Lung (tissue), 12 donors: ENCODE data around the gene EMSY. TPM values are rescaled to one million over a fixed set of nuclear protein-coding genes. Genes with fewer than 3 reads are reported as not detected.

Experiments used
- ATAC-seq: fragments of 200-7000 bp; cut with Tn5 transposase; one replicate; pipeline ENCODE4 v1.9.1; 2020; ENCODE audit warnings: moderate number of reproducible peaks; ENCODE audit not compliant: insufficient read depth, low FRiP score
- DNase-seq, 3 donors: peaks; one replicate each; pipeline ENCODE4 v3.0.0-alpha.2; 2013 to 2017
- H3K27ac ChIP-seq, 2 donors: one replicate each; pipeline ENCODE4 v1.5.1; 2013; ENCODE audit warnings: mild to moderate bottlenecking in 2 of 2, moderate library complexity in 2 of 2, control low read depth in 1 of 2, inconsistent platforms in 1 of 2, low read depth in 1 of 2, low read length in 1 of 2
- H3K27me3 ChIP-seq, 3 donors: one replicate each; pipeline ENCODE4 v1.5.1; 2013; ENCODE audit warnings: low read length in 2 of 3; ENCODE audit not compliant: control insufficient read depth in 3 of 3, insufficient read depth in 3 of 3
- H3K36me3 ChIP-seq, 4 donors: one replicate each; pipeline ENCODE4 v1.5.1; 2013; ENCODE audit warnings: low read length in 4 of 4, mild to moderate bottlenecking in 1 of 4, moderate library complexity in 1 of 4; ENCODE audit not compliant: control insufficient read depth in 4 of 4, insufficient read depth in 4 of 4
- H3K4me1 ChIP-seq, 5 donors: one replicate each; pipeline ENCODE4 v1.5.1; 2013; ENCODE audit warnings: low read length in 5 of 5, mild to moderate bottlenecking in 2 of 5, moderate library complexity in 1 of 5; ENCODE audit not compliant: control insufficient read depth in 5 of 5, insufficient read depth in 5 of 5
- H3K4me3 ChIP-seq: one replicate; pipeline ENCODE4 v1.5.1; 2013; ENCODE audit warnings: mild to moderate bottlenecking, control low read depth, moderate library complexity
- H3K9ac ChIP-seq, 2 donors: one replicate each; pipeline ENCODE4 v1.5.1; 2013; ENCODE audit warnings: low read length in 2 of 2, control low read depth in 1 of 2; ENCODE audit not compliant: insufficient read depth in 1 of 2
- H3K9me3 ChIP-seq, 4 donors: one replicate each; pipeline ENCODE4 v1.5.1; 2013; ENCODE audit warnings: low read length in 3 of 4, mild to moderate bottlenecking in 1 of 4, moderate library complexity in 1 of 4; ENCODE audit not compliant: control insufficient read depth in 4 of 4, insufficient read depth in 3 of 4
- WGBS, 2 donors: extraction: QIAGEN DNeasy Blood & Tissue Kit; methylation state at CpG; one replicate each; pipeline ENCODE4 v1.1.7; 2013; 5-methylcytosine and 5-hydroxymethylcytosine counted together
- polyA plus RNA-seq, 2 donors: library from polyadenylated mRNA; stranded (reverse); fragments of 200-250 nt; gene quantifications; one replicate each; pipeline ENCODE4 v1.2.1, GENCODE V29; 2013
- total RNA-seq, 2 donors: library from RNA; depleted of rRNA in 1 of 2; stranded (reverse); fragments of >200 nt in 1 of 2; gene quantifications; one replicate each; pipeline ENCODE4 v1.2.1, GENCODE V29; 2014 to 2021
- TF ChIP-seq, protein P1 (sequence below): IDR thresholded peaks from 2 replicates; pipeline ENCODE4 v1.5.1; 2012; ENCODE audit warnings: mild to moderate bottlenecking; ENCODE audit errors: control extremely low read depth, extremely low read depth
- donor health status: control.
- donor health status: control.
- donor health status: Bipolar disorder and iron deficiency.
- donor health status: healthy.
- donor health status: DM: yes; HTN: yes; CAD: no.

EMSY gene
- total and polyA plus RNA-seq, 4 donors: 5.0 to 59.3 (median 15.5) TPM

DNA sequence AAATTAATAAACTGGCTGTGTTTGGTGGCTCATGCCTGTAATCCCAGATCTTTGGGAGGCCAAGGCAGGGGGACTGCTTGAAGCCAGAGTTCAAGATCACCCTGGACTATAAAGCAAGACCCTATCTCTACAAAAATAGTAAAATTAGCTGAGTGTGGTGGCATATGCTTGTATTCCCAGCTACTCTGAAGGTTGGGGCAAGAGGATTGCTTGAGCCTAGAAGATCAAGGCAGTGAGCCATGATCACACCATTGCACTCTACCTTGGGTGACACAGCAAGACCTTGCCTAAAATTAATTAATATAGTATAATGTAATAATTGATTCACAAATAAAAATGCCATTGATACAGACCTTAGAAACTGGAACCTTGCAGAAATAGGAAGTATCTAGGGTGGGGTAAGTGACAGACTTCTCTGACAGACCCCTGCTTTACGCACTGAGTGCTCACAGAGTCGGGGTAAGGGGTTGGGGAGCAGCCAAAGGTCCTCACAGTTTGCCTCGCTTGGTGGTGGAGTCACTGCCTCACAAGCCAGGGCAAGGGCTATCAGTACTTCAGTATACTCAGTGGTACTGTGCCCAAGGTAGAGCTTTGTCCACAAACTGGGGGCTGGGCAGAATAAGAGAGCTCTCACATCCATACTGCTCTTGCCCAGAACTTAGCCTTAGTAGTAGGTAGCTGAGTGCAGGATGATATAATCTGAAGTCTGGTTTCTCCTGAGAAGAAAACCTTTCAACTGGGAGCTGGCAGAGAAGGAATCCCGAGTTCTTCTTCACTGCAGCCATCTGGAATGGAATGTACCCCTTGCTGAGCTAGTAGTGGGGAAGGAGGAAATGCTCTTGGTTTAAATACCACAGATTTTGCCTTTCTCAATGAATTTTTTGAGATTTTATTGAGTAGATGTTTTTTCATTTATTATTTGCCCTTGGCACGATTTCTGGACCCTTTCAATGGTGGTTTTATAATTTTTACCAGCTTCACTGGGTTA, 65.5 kb downstream of the EMSY start:
- WGBS, 2 donors: 80 to 88% methylated on average over 5 of the region's 5 CpGs
- H3K27me3 ChIP-seq: no peaks in the 10 kb centered on the region

DNA sequence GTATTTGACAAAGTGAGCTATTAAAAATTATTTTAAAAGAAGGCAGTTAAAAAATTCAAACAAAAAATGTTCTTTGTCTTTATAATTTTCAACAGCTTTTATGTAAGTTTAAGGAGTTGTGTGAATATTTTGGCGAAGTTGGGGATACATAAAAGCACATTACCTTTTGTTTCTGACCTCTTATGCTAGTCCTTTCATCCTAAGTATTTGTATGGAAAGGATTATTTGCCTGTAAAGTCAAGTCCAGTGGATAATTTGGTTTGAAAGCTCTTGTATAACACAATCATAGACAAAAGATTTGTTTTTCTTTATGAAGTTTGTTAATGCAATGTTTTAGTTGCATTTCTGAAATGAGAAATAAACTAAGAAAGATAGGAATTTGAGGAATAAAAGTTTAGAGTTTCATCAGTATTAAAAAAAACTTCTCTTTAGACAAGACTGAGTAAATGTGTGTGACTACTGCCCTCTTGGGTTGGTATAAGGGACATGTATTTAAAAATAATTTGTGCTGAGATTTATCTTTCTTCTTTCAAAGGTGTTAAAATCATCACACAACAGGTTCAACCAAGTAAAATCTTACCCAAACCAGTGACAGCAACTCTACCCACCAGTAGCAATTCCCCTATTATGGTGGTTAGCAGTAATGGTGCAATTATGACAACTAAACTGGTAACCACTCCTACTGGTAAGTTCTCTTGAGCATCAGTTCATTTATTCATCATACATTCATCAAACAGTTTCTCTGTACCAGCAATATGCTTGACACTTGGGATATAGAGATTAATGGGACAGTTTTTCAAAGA, 68.2 kb downstream of the EMSY start:
- DNase-seq (peak in 2 of 3 donors; percentile 70 to 78), ATAC-seq (no peak)
- H3K4me1 ChIP-seq: peaks cover 0 to 14% (median 0%) of the 10 kb centered on the region in 5 donors
- no peaks in the 10 kb centered on the region for H3K9me3 ChIP-seq
- TF ChIP-seq, protein P1, sequence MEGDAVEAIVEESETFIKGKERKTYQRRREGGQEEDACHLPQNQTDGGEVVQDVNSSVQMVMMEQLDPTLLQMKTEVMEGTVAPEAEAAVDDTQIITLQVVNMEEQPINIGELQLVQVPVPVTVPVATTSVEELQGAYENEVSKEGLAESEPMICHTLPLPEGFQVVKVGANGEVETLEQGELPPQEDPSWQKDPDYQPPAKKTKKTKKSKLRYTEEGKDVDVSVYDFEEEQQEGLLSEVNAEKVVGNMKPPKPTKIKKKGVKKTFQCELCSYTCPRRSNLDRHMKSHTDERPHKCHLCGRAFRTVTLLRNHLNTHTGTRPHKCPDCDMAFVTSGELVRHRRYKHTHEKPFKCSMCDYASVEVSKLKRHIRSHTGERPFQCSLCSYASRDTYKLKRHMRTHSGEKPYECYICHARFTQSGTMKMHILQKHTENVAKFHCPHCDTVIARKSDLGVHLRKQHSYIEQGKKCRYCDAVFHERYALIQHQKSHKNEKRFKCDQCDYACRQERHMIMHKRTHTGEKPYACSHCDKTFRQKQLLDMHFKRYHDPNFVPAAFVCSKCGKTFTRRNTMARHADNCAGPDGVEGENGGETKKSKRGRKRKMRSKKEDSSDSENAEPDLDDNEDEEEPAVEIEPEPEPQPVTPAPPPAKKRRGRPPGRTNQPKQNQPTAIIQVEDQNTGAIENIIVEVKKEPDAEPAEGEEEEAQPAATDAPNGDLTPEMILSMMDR: no peak
- no peak overlapping the region for H3K4me3 ChIP-seq
- H3K36me3 ChIP-seq: peaks cover 0 to 11% (median 6%) of the 10 kb centered on the region in 4 donors
- H3K27me3 ChIP-seq: no peaks in the 10 kb centered on the region
- no peak overlapping the region for H3K9ac ChIP-seq
- H3K27ac ChIP-seq: no peak overlapping the region
- 48 to 74% methylated on average over 1 of the region's 1 CpG for WGBS, 2 donors

More for the DNA sequence above, 65.5 kb downstream of the EMSY start:
- no peak overlapping the region for H3K4me3 ChIP-seq
- TF ChIP-seq, protein P1: no peak
- DNase-seq (no peak), ATAC-seq (no peak)
- peaks cover 0 to 20% (median 0%) of the 10 kb centered on the region in 5 donors for H3K4me1 ChIP-seq
- no peak overlapping the region for H3K27ac ChIP-seq
- no peak overlapping the region for H3K9ac ChIP-seq
- peaks cover 0 to 11% (median 6%) of the 10 kb centered on the region in 4 donors for H3K36me3 ChIP-seq
- no peaks in the 10 kb centered on the region for H3K9me3 ChIP-seq

DNA sequence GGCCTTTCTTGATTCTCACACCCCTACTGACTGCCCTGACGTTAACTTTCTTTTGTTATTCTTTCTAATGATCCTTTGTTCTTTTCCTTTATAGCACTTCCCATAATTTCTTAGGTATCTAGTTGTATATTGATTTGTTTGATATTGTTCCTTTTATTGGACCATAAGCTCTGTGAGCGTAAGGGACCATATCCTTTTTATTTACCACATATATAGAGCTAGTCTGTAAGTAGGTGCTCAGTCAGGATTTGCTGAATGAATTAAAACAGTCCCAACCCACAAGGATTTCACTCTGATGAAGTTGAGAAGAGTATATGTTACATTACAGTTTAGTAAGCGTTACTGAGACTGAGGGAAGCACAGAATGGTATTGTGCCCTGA, 68.8 kb downstream of the EMSY start:
- Histone ChIP-seq H3K36me3 (peaks cover 0 to 9% (median 3%) of the 10 kb centered on the region in 4 donors), H3K4me3 (no peak overlapping the region), H3K9ac (no peak overlapping the region), H3K9me3 (no peaks in the 10 kb centered on the region), H3K27ac (no peak overlapping the region), H3K4me1 (peaks cover 0 to 14% (median 0%) of the 10 kb centered on the region in 5 donors), H3K27me3 (no peaks in the 10 kb centered on the region)
- no peak for ATAC-seq
- WGBS, 2 donors: 92% methylated on average over 3 of the region's 3 CpGs
- TF ChIP-seq, protein P1: no peak
- no peak for DNase-seq
